SU-DHL-6 (cell line): Measurements from ENCODE around the gene KCTD18.

Experiments used
- CTCF ChIP-seq: fragments of 200-600 bp; sonication (generic); IDR thresholded peaks from one replicate; pipeline ENCODE4 v1.5.1; 2017; ENCODE audit warnings: antibody characterized with exemption, mild to moderate bottlenecking, low read length, moderate library complexity; ENCODE audit not compliant: insufficient read depth, poor library complexity, severe bottlenecking
- EZH2phosphoT487 ChIP-seq: fragments of 200-600 bp; sonication (generic), shearing (Covaris generic); conservative IDR thresholded peaks from 2 replicates; pipeline ENCODE4 v1.6.1; 2018; ENCODE audit warnings: mild to moderate bottlenecking, antibody characterized with exemption, low read length, moderate library complexity, mixed read lengths

- no peak for TF ChIP-seq CTCF
- no peak for TF ChIP-seq EZH2phosphoT487
Measured at GRCh38 chr2:200476836-200477235, 33.0 kb downstream of the KCTD18 start.
